ENCODE measurements around the gene MOB3B. TPM values are rescaled to one million over a fixed set of nuclear protein-coding genes. Genes with fewer than 3 reads are reported as not detected.

MOB3B gene
- total RNA-seq, 1 donor from 2014 or later = 1.4 TPM

DNA sequence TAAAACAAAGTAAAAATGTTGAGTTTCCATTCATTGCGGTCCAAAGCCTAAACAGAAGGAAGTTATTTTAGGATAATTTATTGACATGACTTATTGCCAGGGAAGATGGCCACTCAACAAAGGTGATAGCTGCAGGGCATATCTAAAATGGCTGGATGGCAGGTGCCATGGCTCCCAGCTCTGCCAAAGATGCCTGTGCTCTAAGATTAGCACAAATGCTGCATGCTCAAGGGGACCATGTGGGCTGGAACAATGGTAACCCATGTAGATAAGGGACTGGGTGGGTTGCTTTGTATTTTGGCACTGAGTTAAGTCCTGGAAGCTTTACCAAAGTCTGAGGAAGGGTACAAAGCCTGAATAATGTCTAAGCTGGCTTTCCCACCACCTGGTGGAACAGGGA lies 101.1 kb downstream of the MOB3B start:
- no peak for DNase-seq (ENCODE audit: low read depth)
- TF ChIP-seq, protein P1, sequence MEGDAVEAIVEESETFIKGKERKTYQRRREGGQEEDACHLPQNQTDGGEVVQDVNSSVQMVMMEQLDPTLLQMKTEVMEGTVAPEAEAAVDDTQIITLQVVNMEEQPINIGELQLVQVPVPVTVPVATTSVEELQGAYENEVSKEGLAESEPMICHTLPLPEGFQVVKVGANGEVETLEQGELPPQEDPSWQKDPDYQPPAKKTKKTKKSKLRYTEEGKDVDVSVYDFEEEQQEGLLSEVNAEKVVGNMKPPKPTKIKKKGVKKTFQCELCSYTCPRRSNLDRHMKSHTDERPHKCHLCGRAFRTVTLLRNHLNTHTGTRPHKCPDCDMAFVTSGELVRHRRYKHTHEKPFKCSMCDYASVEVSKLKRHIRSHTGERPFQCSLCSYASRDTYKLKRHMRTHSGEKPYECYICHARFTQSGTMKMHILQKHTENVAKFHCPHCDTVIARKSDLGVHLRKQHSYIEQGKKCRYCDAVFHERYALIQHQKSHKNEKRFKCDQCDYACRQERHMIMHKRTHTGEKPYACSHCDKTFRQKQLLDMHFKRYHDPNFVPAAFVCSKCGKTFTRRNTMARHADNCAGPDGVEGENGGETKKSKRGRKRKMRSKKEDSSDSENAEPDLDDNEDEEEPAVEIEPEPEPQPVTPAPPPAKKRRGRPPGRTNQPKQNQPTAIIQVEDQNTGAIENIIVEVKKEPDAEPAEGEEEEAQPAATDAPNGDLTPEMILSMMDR (IDR thresholded peaks at IDR 0.05; ENCODE audit: insufficient read depth, low read length, poor library complexity, severe bottlenecking) = no peak
- H3K36me3 ChIP-seq (ENCODE audit: control insufficient read depth, insufficient read depth, low read length) = no peaks in the 10 kb centered on the region
- no peaks in the 10 kb centered on the region for H3K27me3 ChIP-seq (ENCODE audit: control insufficient read depth, insufficient read depth, low read length)
- H3K4me3 ChIP-seq (ENCODE audit: low read depth, low read length) = no peak overlapping the region

- H3K4me3 ChIP-seq (ENCODE audit: low read depth, low read length) = no peak overlapping the region
- H3K36me3 ChIP-seq (ENCODE audit: control insufficient read depth, insufficient read depth, low read length) = no peaks in the 10 kb centered on the region
- TF ChIP-seq, protein P1 (IDR thresholded peaks at IDR 0.05; ENCODE audit: insufficient read depth, low read length, poor library complexity, severe bottlenecking) = no peak
- DNase-seq (ENCODE audit: low read depth) = peak; percentile 89
- no peaks in the 10 kb centered on the region for H3K27me3 ChIP-seq (ENCODE audit: control insufficient read depth, insufficient read depth, low read length)
Measured at GRCh38 chr9:27427272-27427643, 102.4 kb downstream of the MOB3B start.

GRCh38 chr9:27426511-27427271 lies 102.9 kb downstream of the MOB3B start:
- TF ChIP-seq, protein P1 (IDR thresholded peaks at IDR 0.05; ENCODE audit: insufficient read depth, low read length, poor library complexity, severe bottlenecking) = no peak
- Histone ChIP-seq H3K36me3 (ENCODE audit: control insufficient read depth, insufficient read depth, low read length) (no peaks in the 10 kb centered on the region), H3K27me3 (ENCODE audit: control insufficient read depth, insufficient read depth, low read length) (no peaks in the 10 kb centered on the region), H3K4me3 (ENCODE audit: low read depth, low read length) (no peak overlapping the region)
- no peak for DNase-seq (ENCODE audit: low read depth)

DNA sequence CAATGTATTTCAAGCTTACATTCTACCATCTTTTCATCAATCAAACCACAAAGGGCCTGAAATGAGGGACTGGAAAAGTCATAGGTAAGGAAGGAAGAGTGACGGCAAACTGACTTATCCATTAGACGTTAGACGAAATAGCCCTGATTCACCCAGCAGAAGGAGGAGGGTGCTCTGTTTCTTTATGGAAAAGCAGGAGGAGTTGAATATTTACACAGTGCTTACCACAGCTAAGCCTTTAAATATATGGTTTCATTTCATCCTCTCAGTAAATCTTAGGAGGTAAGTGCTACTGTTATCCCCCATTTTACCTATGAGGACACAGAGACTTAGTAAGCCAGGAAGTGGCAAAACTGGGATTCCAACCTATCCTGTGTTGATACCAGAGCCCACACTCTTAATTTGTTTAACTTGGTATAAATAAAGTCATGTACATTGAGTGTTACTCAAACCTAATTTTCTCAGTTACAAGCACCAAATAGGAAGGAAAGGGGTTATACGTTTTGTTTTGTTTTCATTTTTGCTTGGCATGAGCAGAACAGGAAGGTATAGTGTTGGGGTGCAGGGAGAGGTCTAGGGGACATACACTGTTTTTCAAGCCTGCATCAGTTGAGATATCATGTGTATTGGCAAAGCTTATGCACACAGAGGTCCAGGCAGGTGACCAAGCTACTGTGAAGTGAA lies 103.6 kb downstream of the MOB3B start:
- no peaks in the 10 kb centered on the region for H3K27me3 ChIP-seq (ENCODE audit: control insufficient read depth, insufficient read depth, low read length)
- TF ChIP-seq, protein P1 (IDR thresholded peaks at IDR 0.05; ENCODE audit: insufficient read depth, low read length, poor library complexity, severe bottlenecking) = no peak
- no peaks in the 10 kb centered on the region for H3K36me3 ChIP-seq (ENCODE audit: control insufficient read depth, insufficient read depth, low read length)
- H3K4me3 ChIP-seq (ENCODE audit: low read depth, low read length) = no peak overlapping the region
- no peak for DNase-seq (ENCODE audit: low read depth)

GRCh38 chr9:27423915-27424710 lies 105.5 kb downstream of the MOB3B start:
- no peak overlapping the region for H3K4me3 ChIP-seq (ENCODE audit: low read depth, low read length)
- TF ChIP-seq, protein P1 (IDR thresholded peaks at IDR 0.05; ENCODE audit: insufficient read depth, low read length, poor library complexity, severe bottlenecking) = no peak
- H3K36me3 ChIP-seq (ENCODE audit: control insufficient read depth, insufficient read depth, low read length) = no peaks in the 10 kb centered on the region
- no peaks in the 10 kb centered on the region for H3K27me3 ChIP-seq (ENCODE audit: control insufficient read depth, insufficient read depth, low read length)
- DNase-seq (ENCODE audit: low read depth) = no peak

Data from kidney epithelial cell (primary cell).